Measurements from ENCODE around the gene ZNF362. TPM values are rescaled to one million over a fixed set of nuclear protein-coding genes. Genes with fewer than 3 reads are reported as not detected.

The ZNF362 gene
- total RNA-seq, 1 donor from 2014 or later: 11.4 TPM

GRCh38 chr1:33346927-33347649 is 90.8 kb downstream of the ZNF362 start:
- peak; percentile 36 for DNase-seq

- DNase-seq: peak; percentile 81
These were observed 91.3 kb downstream of the ZNF362 start for GRCh38 chr1:33347650-33347992.

- no peak for DNase-seq
These were observed 91.9 kb downstream of the ZNF362 start for GRCh38 chr1:33348194-33348593.

DNA sequence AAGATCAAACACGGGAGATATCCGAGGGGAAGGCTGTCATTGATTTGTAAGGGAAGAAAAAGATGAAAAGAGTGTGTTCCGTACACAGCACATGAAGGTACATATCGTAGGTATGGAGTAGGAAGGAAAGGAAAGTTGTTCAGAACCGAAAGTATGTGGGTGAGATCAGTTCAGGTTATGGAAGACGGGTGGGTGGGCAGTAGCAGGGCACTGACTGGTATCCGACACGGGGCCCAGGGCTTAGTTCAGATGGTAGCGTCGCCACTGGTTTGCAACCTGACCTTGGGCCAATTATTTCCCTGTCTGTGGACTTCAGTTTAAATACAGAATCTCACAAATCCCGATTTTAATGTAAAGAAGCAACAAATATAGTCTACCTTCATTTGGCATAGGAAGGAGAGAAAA is 92.4 kb downstream of the ZNF362 start:
- peak; percentile 38 for DNase-seq

- peak; percentile 54 for DNase-seq
These were observed 92.9 kb downstream of the ZNF362 start for GRCh38 chr1:33349081-33349759.

- DNase-seq: peak; percentile 93
These were observed 93.7 kb downstream of the ZNF362 start for GRCh38 chr1:33349778-33350610.

Small RNA genes within 50 kb of the gene (small RNA-seq; reads per million reads assigned to genes)
- not detected for gene RN7SKP16 (ENCODE audit: low replicate concordance)

Other genes with a start within 250 kb of the ZNF362 start
- gene AK2, start 219.6 kb upstream of the ZNF362 start, total RNA-seq: 109 TPM
- 3.8 TPM for gene AZIN2, start 175.3 kb upstream of the ZNF362 start, total RNA-seq
- gene TRIM62, start 74.4 kb upstream of the ZNF362 start, total RNA-seq: 4.4 TPM
- gene A3GALT2, start 64.6 kb downstream of the ZNF362 start, total RNA-seq: not detected
- 75.1 TPM for gene PHC2, start 174.6 kb downstream of the ZNF362 start, total RNA-seq
- gene ZSCAN20, start 216.2 kb downstream of the ZNF362 start, total RNA-seq: 6.5 TPM